CD4-positive, alpha-beta T cell treated with Interleukin-6 for 4 hours (primary cell): ENCODE data around the gene BMI1.

Source experiments
- DNase-seq: peaks from one replicate; pipeline ENCODE4 v3.0.0-alpha.2; 2020; ENCODE audit warnings: mixed read lengths

Gene BMI1

DNA sequence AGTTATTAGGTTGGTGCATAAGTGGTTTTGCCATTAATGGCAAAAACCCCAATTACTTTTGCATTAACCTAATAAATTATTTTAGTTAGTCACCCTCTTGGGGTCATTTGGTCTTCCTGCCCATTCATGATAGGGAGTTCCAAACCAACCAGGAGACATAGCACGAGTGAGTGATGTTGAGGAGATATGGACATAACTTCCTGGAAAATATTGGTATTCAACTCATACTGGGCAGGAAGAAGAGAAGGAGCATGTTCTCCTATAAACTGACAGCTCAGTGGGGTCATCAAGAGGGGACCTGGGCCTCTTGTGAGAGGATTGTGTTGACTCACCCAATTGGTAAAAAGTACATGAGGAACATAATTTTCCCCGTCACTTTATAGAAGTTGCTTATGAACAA, 48.1 kb downstream of the BMI1 start:
- no peak for DNase-seq

DNA sequence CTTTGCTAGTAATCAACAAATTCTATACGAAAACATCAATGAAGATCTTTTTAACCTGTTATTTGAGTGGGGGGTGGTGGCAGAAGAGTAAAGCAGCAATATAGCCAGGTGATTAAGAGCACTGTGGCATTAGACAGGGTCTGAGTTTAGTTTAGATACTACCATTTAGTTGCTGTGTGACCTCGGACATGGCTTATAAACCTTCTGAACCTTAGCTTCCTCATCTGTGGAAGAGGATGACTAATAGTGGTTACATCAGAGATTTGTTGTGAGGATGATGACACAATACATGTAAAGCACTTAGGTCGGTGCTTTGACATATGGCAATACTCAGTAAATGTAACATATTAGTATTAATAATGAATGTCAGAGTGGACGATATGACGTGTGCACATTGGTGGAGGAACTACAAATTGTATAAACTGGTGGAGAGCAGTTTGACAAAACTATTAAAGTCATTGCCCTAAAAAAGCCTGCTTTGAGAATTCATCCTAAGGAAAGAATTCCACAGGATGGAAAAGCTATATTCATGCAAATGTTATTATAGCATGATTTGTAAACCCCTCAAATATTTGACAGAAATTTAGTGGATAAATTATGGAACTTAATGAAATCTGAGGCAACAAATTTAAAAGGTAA, 48.7 kb downstream of the BMI1 start:
- no peak for DNase-seq

DNA sequence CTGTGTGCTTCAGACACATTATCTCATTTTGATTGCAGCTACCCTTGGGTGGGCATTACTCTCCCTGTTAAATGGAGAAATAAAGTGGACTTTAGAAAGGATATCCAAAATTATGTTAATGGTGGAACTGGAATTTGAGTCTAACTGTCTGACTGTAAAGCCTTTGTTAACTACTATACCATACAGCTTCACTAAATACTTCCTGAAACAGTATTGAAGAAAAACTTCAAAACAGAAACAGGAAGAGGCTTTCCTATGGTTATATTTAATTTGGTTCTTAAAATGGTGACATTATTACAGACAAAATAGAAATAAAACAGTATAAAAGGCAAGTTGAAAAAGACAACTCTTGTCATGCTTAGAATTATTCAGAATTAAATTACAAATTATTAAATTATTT, 49.4 kb downstream of the BMI1 start:
- DNase-seq: no peak

DNA sequence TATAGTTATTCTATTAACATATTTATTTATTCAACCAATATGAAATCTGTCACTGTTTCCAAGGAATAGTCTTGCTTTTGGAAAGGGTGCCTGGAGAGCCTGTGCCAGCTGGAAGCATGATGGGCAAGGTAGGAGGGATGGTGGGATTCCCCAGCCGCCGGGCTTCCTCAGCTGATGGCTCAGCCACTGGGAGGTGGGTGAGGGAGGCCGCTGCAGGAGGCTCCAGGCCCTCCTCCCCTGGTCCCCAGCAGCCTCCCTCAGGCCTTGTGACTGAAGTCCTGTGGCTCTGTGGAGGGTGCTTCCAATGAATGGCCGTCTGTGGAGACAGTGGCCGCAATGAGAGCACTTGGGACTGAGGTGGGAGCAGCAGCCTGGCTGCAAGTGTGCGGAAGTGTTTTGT, 51.4 kb downstream of the BMI1 start:
- no peak for DNase-seq

DNA sequence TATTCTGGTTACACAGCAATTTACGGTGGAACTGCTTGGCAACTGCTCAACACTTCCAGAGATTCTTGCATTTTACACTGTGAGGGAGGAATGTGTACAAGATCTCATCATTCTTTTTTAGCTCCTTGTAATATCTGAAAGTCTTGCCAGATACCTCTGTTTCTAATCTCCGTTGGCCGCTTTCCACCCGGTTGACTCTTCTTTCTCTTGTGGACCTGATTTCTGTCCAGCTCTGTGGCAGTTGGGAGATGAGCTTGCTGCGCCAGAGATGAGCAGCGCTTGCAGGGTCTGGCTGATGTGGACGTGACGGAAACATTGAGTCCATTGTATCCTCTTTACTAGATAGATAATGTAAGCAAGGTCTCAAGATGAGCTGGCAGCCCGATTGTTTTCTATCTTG, 52.0 kb downstream of the BMI1 start:
- no peak for DNase-seq

DNA sequence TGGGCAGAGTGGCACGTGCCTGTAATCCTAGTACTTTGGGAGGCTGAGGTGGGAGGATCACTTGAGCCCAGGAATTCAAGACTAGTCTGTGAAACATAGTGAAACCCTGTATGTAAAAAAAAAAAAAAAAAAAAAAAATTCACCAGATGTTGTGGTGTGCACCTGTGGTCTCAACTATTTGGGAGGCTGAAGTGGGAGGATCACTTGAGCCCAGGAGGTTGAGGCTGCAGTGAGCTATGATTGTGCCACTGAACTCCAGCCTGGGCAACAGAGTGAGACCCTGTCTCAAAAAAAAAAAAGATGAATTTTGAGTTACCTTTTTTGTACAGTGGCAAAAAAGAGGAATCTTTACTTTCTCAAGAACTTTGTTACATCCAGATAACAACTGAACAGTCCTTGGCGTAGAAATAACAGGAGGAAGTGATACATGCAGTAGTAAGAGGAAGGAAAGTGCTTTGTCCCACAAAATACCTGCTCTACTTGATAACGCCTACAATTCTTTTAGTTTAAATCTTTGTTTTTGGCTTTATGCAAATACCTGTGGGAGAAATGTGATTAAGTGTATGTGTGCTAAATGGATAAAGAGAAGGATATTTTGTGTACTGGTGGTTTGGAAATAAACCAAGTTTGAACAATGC, 53.7 kb downstream of the BMI1 start:
- no peak for DNase-seq

DNA sequence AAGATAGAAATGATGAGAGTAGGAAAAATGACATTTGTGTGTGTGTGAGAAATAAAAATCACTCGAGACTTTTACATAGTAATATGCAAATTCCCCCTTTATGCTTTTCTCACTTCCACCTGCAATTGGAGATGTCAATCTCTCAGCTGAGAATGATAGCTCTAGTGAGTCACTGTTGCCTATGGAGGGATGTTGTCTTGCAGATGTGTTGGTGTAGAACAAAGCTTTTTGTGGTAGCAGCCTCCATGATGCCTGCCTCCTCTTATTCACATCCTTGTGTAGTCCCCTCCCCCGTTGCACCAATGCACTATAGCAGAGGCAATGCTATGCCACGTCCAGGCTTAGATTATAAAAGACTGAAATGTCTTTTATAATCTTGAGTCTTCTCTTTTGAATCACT, 58.2 kb downstream of the BMI1 start:
- DNase-seq: no peak
